GF-D8 (cell line): Measurements from ENCODE around the gene ATP6V1B1.
"Not testable (repeated sequence)": the region's sequence is repeated elsewhere in the genome, so short reads cannot be mapped to it uniquely, and the experiment has no call there.

Experiments
- DNase-seq: peaks from one replicate; lab custom pipeline; 2025; lab: John Stamatoyannopoulos, UW

The ATP6V1B1 gene

DNA sequence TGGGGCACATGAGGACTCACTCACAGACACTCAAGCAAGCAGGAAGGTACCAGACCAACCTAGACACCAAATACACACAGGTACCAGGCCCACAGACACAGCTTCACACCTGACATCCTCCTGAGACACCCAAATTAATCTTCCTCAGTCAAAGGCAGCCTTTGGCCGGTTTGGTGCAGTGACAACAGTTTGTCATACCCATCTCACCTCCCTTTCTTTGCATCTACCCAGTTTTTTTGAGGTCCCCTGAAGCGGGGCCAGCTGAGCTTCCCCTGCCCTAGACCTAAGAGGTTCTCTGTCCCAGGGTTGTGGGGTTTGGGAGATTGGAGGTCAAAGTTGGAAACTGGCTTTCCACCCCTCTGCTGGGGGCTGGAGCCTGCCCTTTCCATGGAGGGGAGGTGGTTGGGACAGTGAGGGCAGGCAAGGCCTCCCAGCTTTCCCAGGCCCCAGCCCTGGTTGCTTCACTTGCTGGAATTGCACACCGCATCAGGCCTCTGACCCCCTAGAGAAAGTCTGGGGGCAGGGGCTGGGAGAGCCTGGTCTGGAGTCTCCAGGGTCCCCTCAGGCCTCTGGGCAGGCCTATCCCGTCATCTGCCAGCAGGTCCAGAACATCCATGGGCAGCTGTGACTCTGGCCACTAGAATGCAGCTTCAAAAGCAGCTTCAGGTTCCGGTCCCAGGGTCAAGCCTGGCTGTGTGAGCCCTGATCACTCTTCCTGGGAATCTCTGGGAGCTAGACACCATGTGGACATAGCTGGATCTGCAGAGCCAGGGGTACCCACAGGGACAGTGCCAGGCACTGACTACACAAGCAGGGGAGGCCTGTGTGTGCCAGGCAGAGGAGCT is 71.5 kb downstream of the ATP6V1B1 start:
- DNase-seq = no peak

GRCh38 chr2:71008342-71008741 is 72.6 kb downstream of the ATP6V1B1 start:
- DNase-seq = no peak

DNA sequence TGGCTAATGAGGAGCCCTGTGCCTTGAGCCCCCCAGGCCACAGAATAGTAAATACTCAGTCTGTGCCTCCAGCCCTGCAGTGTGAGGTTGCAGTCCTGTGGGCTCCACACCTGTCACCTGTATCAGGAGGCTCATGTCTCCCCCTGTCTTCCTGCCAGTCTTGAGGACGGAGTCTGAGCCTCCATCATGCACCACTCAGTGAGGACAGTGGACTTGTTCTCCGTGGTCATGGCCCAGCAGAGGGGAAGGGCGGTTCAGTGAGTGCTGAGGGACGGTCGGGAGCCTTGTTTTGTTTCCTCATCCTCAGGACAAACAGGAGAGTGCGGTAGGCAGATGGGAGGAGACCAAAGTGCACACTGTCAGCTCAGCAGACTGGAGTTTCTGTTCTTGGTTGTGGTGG is 76.1 kb downstream of the ATP6V1B1 start:
- DNase-seq = not testable (repeated sequence)
